GM23338 (cell line): ENCODE measurements around the gene TRDN. TPM values are rescaled to one million over a fixed set of nuclear protein-coding genes. Genes with fewer than 3 reads are reported as not detected.
A peak's percentile ranks its signal among the peaks of the same experiment; 100 is the strongest.

Experiments
- ATAC-seq: fragments of 200-7000 bp; cut with Tn5 transposase; 3 replicates; pipeline ENCODE4 v1.9.1; 2020
- DNase-seq: peaks from one replicate; pipeline ENCODE4 v3.0.0-alpha.2; 2015; ENCODE audit warnings: low spot score
- H2AFZ ChIP-seq: fragments of 200-600 bp; sonication (generic); 2 replicates; pipeline ENCODE4 v1.8.0; 2016; ENCODE audit warnings: antibody characterized with exemption, mild to moderate bottlenecking, moderate library complexity
- H3F3A ChIP-seq: fragments of 200-600 bp; sonication (generic); replicated peaks from 2 replicates; pipeline ENCODE4 v1.8.0; 2017; ENCODE audit warnings: antibody characterized with exemption, mixed run types, low read depth
- H3K27ac ChIP-seq: fragments of 200-600 bp; sonication (generic); 2 replicates; pipeline ENCODE4 v1.6.1; 2016; ENCODE audit warnings: low read depth
- H3K27me3 ChIP-seq: fragments of 200-600 bp; sonication (generic); 2 replicates; pipeline ENCODE4 v1.8.0; 2016; ENCODE audit warnings: mild to moderate bottlenecking, mixed run types, moderate library complexity; ENCODE audit not compliant: insufficient read depth
- H3K36me3 ChIP-seq: fragments of 200-600 bp; sonication (generic); 2 replicates; pipeline ENCODE4 v1.8.0; 2016; ENCODE audit warnings: mild to moderate bottlenecking; ENCODE audit not compliant: insufficient read depth
- H3K4me1 ChIP-seq: fragments of 200-600 bp; sonication (generic); 2 replicates; pipeline ENCODE4 v1.8.0; 2016; ENCODE audit warnings: mild to moderate bottlenecking, moderate library complexity; ENCODE audit not compliant: insufficient read depth
- H3K4me2 ChIP-seq: fragments of 200-600 bp; sonication (generic); 2 replicates; pipeline ENCODE4 v1.7.1; 2017; ENCODE audit warnings: mixed run types
- H3K4me3 ChIP-seq: fragments of 200-600 bp; sonication (generic); 2 replicates; pipeline ENCODE4 v1.6.1; 2016; ENCODE audit warnings: mixed run types
- H3K79me2 ChIP-seq: fragments of 200-600 bp; sonication (generic); replicated peaks from 2 replicates; pipeline ENCODE4 v1.8.0; 2017; ENCODE audit warnings: mild to moderate bottlenecking; ENCODE audit not compliant: insufficient read depth
- H3K9me2 ChIP-seq: fragments of 200-600 bp; sonication (generic); 2 replicates; pipeline ENCODE4 v1.8.0; 2017; ENCODE audit not compliant: insufficient read depth
- H4K20me1 ChIP-seq: fragments of 200-600 bp; sonication (generic); replicated peaks from 2 replicates; pipeline ENCODE4 v1.8.0; 2017; ENCODE audit warnings: mild to moderate bottlenecking; ENCODE audit not compliant: insufficient read depth
- H3K27ac Mint-ChIP-seq: 2 replicates; pipeline ENCODE4 v1.8.0; 2020; ENCODE audit warnings: inconsistent platforms, mild to moderate bottlenecking, moderate library complexity, mixed read lengths
- H3K27me3 Mint-ChIP-seq: 3 replicates; pipeline ENCODE4 v1.8.0; 2022; ENCODE audit warnings: low read depth, mild to moderate bottlenecking, moderate library complexity, mixed read lengths, inconsistent platforms; ENCODE audit not compliant: insufficient read depth, poor library complexity
- H3K36me3 Mint-ChIP-seq: 3 replicates; pipeline ENCODE4 v1.8.0; 2021; ENCODE audit warnings: low read depth, mild to moderate bottlenecking, inconsistent platforms, moderate library complexity, mixed read lengths
- H3K4me1 Mint-ChIP-seq: 3 replicates; pipeline ENCODE4 v1.8.0; 2020; ENCODE audit warnings: mild to moderate bottlenecking, inconsistent platforms, mixed read lengths
- H3K4me3 Mint-ChIP-seq: 3 replicates; pipeline ENCODE4 v1.8.0; 2021; ENCODE audit warnings: moderate library complexity, mild to moderate bottlenecking, inconsistent platforms, mixed read lengths
- H3K9me3 Mint-ChIP-seq: 3 replicates; pipeline ENCODE4 v1.8.0; 2020; ENCODE audit warnings: moderate library complexity, mild to moderate bottlenecking, inconsistent platforms, mixed read lengths
- EZH2 ChIP-seq: fragments of 200-600 bp; sonication (generic); IDR thresholded peaks from one replicate; pipeline ENCODE4 v1.8.0; 2017; ENCODE audit warnings: antibody characterized with exemption, mild to moderate bottlenecking, low read depth; ENCODE audit not compliant: unreplicated experiment
- EZH2phosphoT487 ChIP-seq: fragments of 200-600 bp; sonication (generic); IDR thresholded peaks from one replicate; pipeline ENCODE4 v1.8.1; 2018; ENCODE audit warnings: antibody characterized with exemption; ENCODE audit not compliant: unreplicated experiment
- NANOG ChIP-seq: IDR thresholded peaks from 2 replicates; pipeline ENCODE4 v1.6.1; 2016; ENCODE audit warnings: antibody characterized with exemption, borderline replicate concordance
- POLR2AphosphoS5 ChIP-seq: IDR thresholded peaks from 2 replicates; pipeline ENCODE4 v1.6.1; 2016; ENCODE audit warnings: antibody characterized with exemption, low read depth
- ZNF114 ChIP-seq: fragments of 250-450 bp; sonication (Bioruptor Pico); IDR thresholded peaks from 2 replicates; pipeline ENCODE4 v1.5.0; 2020; ENCODE audit warnings: mild to moderate bottlenecking, moderate library complexity
- ZNF331 ChIP-seq: fragments of 250-450 bp; sonication (Bioruptor Pico); IDR thresholded peaks from 2 replicates; pipeline ENCODE4 v1.5.0; 2020; ENCODE audit warnings: low read depth, mild to moderate bottlenecking, moderate library complexity
- ZNF462 ChIP-seq: fragments of 250-450 bp; sonication (Bioruptor Pico); IDR thresholded peaks from 2 replicates; pipeline ENCODE4 v1.5.0; 2020; ENCODE audit warnings: mild to moderate bottlenecking, moderate library complexity
- polyA plus RNA-seq: library from polyadenylated mRNA; unstranded; fragments of >200 nt; fragmentation: Nextera tagmentation; extraction: Ambion mirVana; gene quantifications from 2 replicates; pipeline ENCODE4 v1.2.1, GENCODE V29; 2016
- total RNA-seq: library from RNA; depleted of rRNA; stranded (reverse); fragments of >200 nt; shearing (Covaris generic); gene quantifications from 2 replicates; pipeline ENCODE4 v1.2.3, GENCODE V29; 2014
- TF ChIP-seq, protein P1 (sequence below), 2 experiments: fragments of 200-600 bp in 1 of 2; sonication (generic) in 1 of 2; conservative IDR thresholded peaks; 2 replicates each; pipeline versions ENCODE4 v1.5.1 to v1.6.1; 2016 to 2017; ENCODE audit warnings: antibody characterized with exemption in 2 of 2, low read depth in 2 of 2, mild to moderate bottlenecking in 2 of 2, moderate library complexity in 1 of 2
- TF ChIP-seq, protein P2 (sequence below): IDR thresholded peaks from 2 replicates; pipeline ENCODE4 v1.6.1; 2016; ENCODE audit warnings: antibody characterized with exemption
- TF ChIP-seq, protein P3 (sequence below): IDR thresholded peaks from one replicate; pipeline ENCODE4 v1.6.1; 2018; ENCODE audit warnings: antibody characterized with exemption; ENCODE audit not compliant: unreplicated experiment

The TRDN gene
- total and polyA plus RNA-seq, 2 experiments from 2014 or later: 35.5 to 137 TPM

DNA sequence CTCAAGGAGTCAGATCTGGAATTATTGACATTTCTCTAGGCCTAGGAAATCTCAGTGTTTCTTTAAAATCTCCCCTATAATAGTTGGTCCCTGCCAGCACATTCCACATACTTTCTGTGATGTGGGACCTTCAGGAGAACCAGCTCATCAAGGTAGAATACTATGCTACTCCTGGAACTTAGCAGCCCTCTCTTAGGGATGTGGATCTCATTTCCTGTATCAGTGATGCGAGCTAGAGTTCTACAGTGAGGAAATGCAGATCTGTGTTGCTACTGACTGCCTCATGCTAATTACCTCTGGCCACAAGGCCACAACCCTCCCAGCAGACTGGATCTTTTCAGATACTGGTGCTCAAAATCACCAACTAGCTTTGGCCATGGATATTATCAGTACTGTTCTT, 446.9 kb downstream of the TRDN start:
- H4K20me1 ChIP-seq: no peaks in the 10 kb centered on the region
- peak; percentile 53 for DNase-seq
- H3K9me2 ChIP-seq: no peaks in the 10 kb centered on the region; the same call in 1 of the 2 replicates
- no peak for ATAC-seq
- H3K4me1 ChIP-seq: no peaks in the 10 kb centered on the region
- H3K4me3 Mint-ChIP-seq: no peak overlapping the region
- no peaks in the 10 kb centered on the region for H3K36me3 Mint-ChIP-seq
- H3K27me3 Mint-ChIP-seq: no peaks in the 10 kb centered on the region
- no peak overlapping the region for H3K4me3 ChIP-seq
- H3K27ac Mint-ChIP-seq: no peak overlapping the region
- H3K27me3 ChIP-seq: no peaks in the 10 kb centered on the region
- no peaks in the 10 kb centered on the region for H3F3A ChIP-seq
- no peaks in the 10 kb centered on the region for H3K79me2 ChIP-seq
- peaks cover 4% of the 10 kb centered on the region; the same call in 1 of the 3 replicates for H3K4me1 Mint-ChIP-seq
- no peak overlapping the region for H3K4me2 ChIP-seq
- no peak overlapping the region for H3K27ac ChIP-seq
- H3K9me3 Mint-ChIP-seq: peaks cover 6% of the 10 kb centered on the region; the same call in 2 of the 3 replicates
- TF ChIP-seq EZH2 (no peak), NANOG (no peak), EZH2phosphoT487 (no peak), ZNF114 (no peak), POLR2AphosphoS5 (no peak), ZNF462 (CRISPR knock-in tag) (no peak), ZNF331 (CRISPR knock-in tag) (no peak)
- TF ChIP-seq, protein P1, sequence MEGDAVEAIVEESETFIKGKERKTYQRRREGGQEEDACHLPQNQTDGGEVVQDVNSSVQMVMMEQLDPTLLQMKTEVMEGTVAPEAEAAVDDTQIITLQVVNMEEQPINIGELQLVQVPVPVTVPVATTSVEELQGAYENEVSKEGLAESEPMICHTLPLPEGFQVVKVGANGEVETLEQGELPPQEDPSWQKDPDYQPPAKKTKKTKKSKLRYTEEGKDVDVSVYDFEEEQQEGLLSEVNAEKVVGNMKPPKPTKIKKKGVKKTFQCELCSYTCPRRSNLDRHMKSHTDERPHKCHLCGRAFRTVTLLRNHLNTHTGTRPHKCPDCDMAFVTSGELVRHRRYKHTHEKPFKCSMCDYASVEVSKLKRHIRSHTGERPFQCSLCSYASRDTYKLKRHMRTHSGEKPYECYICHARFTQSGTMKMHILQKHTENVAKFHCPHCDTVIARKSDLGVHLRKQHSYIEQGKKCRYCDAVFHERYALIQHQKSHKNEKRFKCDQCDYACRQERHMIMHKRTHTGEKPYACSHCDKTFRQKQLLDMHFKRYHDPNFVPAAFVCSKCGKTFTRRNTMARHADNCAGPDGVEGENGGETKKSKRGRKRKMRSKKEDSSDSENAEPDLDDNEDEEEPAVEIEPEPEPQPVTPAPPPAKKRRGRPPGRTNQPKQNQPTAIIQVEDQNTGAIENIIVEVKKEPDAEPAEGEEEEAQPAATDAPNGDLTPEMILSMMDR (conservative IDR thresholded peaks at IDR 0.05; ENCODE audit: low read depth in 2 of 2): no peak
- TF ChIP-seq, protein P2, sequence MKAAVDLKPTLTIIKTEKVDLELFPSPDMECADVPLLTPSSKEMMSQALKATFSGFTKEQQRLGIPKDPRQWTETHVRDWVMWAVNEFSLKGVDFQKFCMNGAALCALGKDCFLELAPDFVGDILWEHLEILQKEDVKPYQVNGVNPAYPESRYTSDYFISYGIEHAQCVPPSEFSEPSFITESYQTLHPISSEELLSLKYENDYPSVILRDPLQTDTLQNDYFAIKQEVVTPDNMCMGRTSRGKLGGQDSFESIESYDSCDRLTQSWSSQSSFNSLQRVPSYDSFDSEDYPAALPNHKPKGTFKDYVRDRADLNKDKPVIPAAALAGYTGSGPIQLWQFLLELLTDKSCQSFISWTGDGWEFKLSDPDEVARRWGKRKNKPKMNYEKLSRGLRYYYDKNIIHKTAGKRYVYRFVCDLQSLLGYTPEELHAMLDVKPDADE: no peak
- TF ChIP-seq, protein P3, sequence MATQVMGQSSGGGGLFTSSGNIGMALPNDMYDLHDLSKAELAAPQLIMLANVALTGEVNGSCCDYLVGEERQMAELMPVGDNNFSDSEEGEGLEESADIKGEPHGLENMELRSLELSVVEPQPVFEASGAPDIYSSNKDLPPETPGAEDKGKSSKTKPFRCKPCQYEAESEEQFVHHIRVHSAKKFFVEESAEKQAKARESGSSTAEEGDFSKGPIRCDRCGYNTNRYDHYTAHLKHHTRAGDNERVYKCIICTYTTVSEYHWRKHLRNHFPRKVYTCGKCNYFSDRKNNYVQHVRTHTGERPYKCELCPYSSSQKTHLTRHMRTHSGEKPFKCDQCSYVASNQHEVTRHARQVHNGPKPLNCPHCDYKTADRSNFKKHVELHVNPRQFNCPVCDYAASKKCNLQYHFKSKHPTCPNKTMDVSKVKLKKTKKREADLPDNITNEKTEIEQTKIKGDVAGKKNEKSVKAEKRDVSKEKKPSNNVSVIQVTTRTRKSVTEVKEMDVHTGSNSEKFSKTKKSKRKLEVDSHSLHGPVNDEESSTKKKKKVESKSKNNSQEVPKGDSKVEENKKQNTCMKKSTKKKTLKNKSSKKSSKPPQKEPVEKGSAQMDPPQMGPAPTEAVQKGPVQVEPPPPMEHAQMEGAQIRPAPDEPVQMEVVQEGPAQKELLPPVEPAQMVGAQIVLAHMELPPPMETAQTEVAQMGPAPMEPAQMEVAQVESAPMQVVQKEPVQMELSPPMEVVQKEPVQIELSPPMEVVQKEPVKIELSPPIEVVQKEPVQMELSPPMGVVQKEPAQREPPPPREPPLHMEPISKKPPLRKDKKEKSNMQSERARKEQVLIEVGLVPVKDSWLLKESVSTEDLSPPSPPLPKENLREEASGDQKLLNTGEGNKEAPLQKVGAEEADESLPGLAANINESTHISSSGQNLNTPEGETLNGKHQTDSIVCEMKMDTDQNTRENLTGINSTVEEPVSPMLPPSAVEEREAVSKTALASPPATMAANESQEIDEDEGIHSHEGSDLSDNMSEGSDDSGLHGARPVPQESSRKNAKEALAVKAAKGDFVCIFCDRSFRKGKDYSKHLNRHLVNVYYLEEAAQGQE: no peak
- H3K36me3 ChIP-seq: no peaks in the 10 kb centered on the region
- no peak overlapping the region for H2AFZ ChIP-seq
